Natural killer cell (primary cell): ENCODE measurements around the gene PLPPR1. TPM values are rescaled to one million over a fixed set of nuclear protein-coding genes. Genes with fewer than 3 reads are reported as not detected.
A peak's percentile ranks its signal among the peaks of the same experiment; 100 is the strongest.

Source experiments
- ATAC-seq, 3 donors: fragments of 150-1000 bp in 2 of 3; fragments of 200-7000 bp in 1 of 3; cut with Tn5 transposase; 1 replicate in 1 of 3; 2 replicates in 2 of 3; pipeline ENCODE4 v1.10.0; 2021; ENCODE audit warnings: mild to moderate bottlenecking in 2 of 3, moderate library complexity in 2 of 3
- DNase-seq, 2 donors: peaks; one replicate each; pipeline versions ENCODE4 v3.0.0 to v3.0.0-alpha.2; 2013 to 2021; ENCODE audit warnings: mixed read lengths in 1 of 2
- H3K27ac ChIP-seq: one replicate; pipeline ENCODE4 v1.5.1; 2013; ENCODE audit warnings: mild to moderate bottlenecking, low read length
- H3K27me3 ChIP-seq: one replicate; pipeline ENCODE4 v1.6.1; 2013; ENCODE audit warnings: low read length; ENCODE audit not compliant: control insufficient read depth, insufficient read depth
- H3K36me3 ChIP-seq: one replicate; pipeline ENCODE4 v1.6.1; 2013; ENCODE audit warnings: low read length; ENCODE audit not compliant: control insufficient read depth, insufficient read depth
- H3K4me1 ChIP-seq: one replicate; pipeline ENCODE4 v1.6.1; 2013; ENCODE audit warnings: low read length; ENCODE audit not compliant: control insufficient read depth, insufficient read depth
- H3K4me3 ChIP-seq: one replicate; pipeline ENCODE4 v1.5.1; 2013; ENCODE audit warnings: low read length
- H3K9me3 ChIP-seq: one replicate; pipeline ENCODE4 v1.6.1; 2013; ENCODE audit warnings: low read length; ENCODE audit not compliant: control insufficient read depth, insufficient read depth
- H3K27ac Mint-ChIP-seq, 2 donors: one replicate each; pipeline ENCODE4 v1.8.0; 2022; ENCODE audit warnings: mild to moderate bottlenecking in 2 of 2, mixed read lengths in 2 of 2, moderate library complexity in 1 of 2
- H3K27me3 Mint-ChIP-seq, 2 donors: one replicate each; pipeline ENCODE4 v1.8.0; 2022; ENCODE audit warnings: low read depth in 2 of 2, mixed read lengths in 2 of 2
- H3K36me3 Mint-ChIP-seq: one replicate; pipeline ENCODE4 v1.8.0; 2022; ENCODE audit warnings: mixed read lengths
- H3K4me1 Mint-ChIP-seq, 2 donors: one replicate each; pipeline ENCODE4 v1.8.0; 2022; ENCODE audit warnings: mixed read lengths in 2 of 2
- H3K4me3 Mint-ChIP-seq: one replicate; pipeline ENCODE4 v1.8.0; 2022; ENCODE audit warnings: mild to moderate bottlenecking, moderate library complexity, mixed read lengths
- H3K9me3 Mint-ChIP-seq, 2 donors: one replicate each; pipeline ENCODE4 v1.8.0; 2022; ENCODE audit warnings: mixed read lengths in 2 of 2
- CTCF ChIP-seq: fragments of 200-600 bp; IDR thresholded peaks from one replicate; pipeline ENCODE4 v1.8.0; 2022; ENCODE audit warnings: antibody characterized with exemption
- WGBS: methylation state at CpG from one replicate; pipeline ENCODE4 v1.1.7; 2013; ENCODE audit warnings: missing lambda C conversion rate; ENCODE audit not compliant: insufficient coverage; 5-methylcytosine and 5-hydroxymethylcytosine counted together
- intact Hi-C: fragments of 100-400 bp; cut with micrococcal nuclease; formaldehyde crosslinking; loops from one replicate; pipeline ENCODE4 v1.14.2; 2022
- total RNA-seq, 4 donors: library from RNA; stranded (reverse); fragments of 120-200 nt in 1 of 4; gene quantifications; one replicate each; pipeline versions ENCODE4 v1.2.3 to v1.2.4, GENCODE V29; 2013 to 2022

The PLPPR1 gene
- total RNA-seq, 3 donors from 2014 or later (not counting 1 experiment from before 2014, with no cell fraction given), result not detected

GRCh38 chr9:101311758-101312420, 283.4 kb downstream of the PLPPR1 start:
- DNase-seq (peak in 1 of 2 donors; percentile 79), ATAC-seq (peak; percentile 49 to 72 (median 55))
- peak; percentile 75 for TF ChIP-seq CTCF
- Histone ChIP-seq H3K27ac (no peak overlapping the region), H3K4me3 (no peak overlapping the region), H3K9me3 (no peaks in the 10 kb centered on the region), H3K4me1 (no peaks in the 10 kb centered on the region), H3K36me3 (no peaks in the 10 kb centered on the region), H3K27me3 (no peaks in the 10 kb centered on the region)
- intact Hi-C loops, result loop anchor here (5.0 kb wide), 1 partner anchor 600 kb away; no protein-coding TSS in a partner anchor
- no peaks in the 10 kb centered on the region for H3K36me3 Mint-ChIP-seq
- no peak overlapping the region for H3K4me3 Mint-ChIP-seq
- no peak overlapping the region for H3K27ac Mint-ChIP-seq
- no peaks in the 10 kb centered on the region for H3K9me3 Mint-ChIP-seq
- WGBS, result 23% methylated on average over 4 of the region's 4 CpGs
- peaks cover 3 to 7% of the 10 kb centered on the region in 2 donors for H3K27me3 Mint-ChIP-seq
- H3K4me1 Mint-ChIP-seq, result no peaks in the 10 kb centered on the region

GRCh38 chr9:101312661-101313060, 284.1 kb downstream of the PLPPR1 start:
- WGBS, result 84% methylated on average over 8 of the region's 8 CpGs
- ATAC-seq (no peak), DNase-seq (no peak)
- Mint-ChIP-seq H3K27me3 (peaks cover 3 to 6% of the 10 kb centered on the region in 2 donors), H3K9me3 (no peaks in the 10 kb centered on the region), H3K4me1 (no peaks in the 10 kb centered on the region), H3K4me3 (no peak overlapping the region), H3K27ac (no peak overlapping the region), H3K36me3 (no peaks in the 10 kb centered on the region)
- no peaks in the 10 kb centered on the region for H3K9me3 ChIP-seq
- H3K27ac ChIP-seq, result no peak overlapping the region
- H3K27me3 ChIP-seq, result no peaks in the 10 kb centered on the region
- no peak overlapping the region for H3K4me3 ChIP-seq
- no peak for TF ChIP-seq CTCF
- no peaks in the 10 kb centered on the region for H3K4me1 ChIP-seq
- H3K36me3 ChIP-seq, result no peaks in the 10 kb centered on the region
- intact Hi-C loops, result loop anchor here (5.0 kb wide), 1 partner anchor 600 kb away; no protein-coding TSS in a partner anchor

- Mint-ChIP-seq H3K4me3 (no peak overlapping the region), H3K9me3 (no peaks in the 10 kb centered on the region), H3K36me3 (no peaks in the 10 kb centered on the region), H3K27ac (no peak overlapping the region), H3K27me3 (peaks cover 3 to 6% of the 10 kb centered on the region in 2 donors), H3K4me1 (no peaks in the 10 kb centered on the region)
- H3K36me3 ChIP-seq, result no peaks in the 10 kb centered on the region
- TF ChIP-seq CTCF, result no peak
- no peaks in the 10 kb centered on the region for H3K4me1 ChIP-seq
- no peak overlapping the region for H3K4me3 ChIP-seq
- H3K27me3 ChIP-seq, result no peaks in the 10 kb centered on the region
- intact Hi-C loops, result no loop called here
- H3K27ac ChIP-seq, result no peak overlapping the region
- no peaks in the 10 kb centered on the region for H3K9me3 ChIP-seq
- ATAC-seq, result no peak
- WGBS, result 79% methylated on average over 1 of the region's 2 CpGs
- DNase-seq, result no peak
Observed at GRCh38 chr9:101315112-101315450, 286.6 kb downstream of the PLPPR1 start.

GRCh38 chr9:101317735-101318134, 289.2 kb downstream of the PLPPR1 start:
- no peaks in the 10 kb centered on the region for H3K36me3 ChIP-seq
- no peak overlapping the region for H3K4me3 Mint-ChIP-seq
- H3K4me1 Mint-ChIP-seq, result no peaks in the 10 kb centered on the region
- no peaks in the 10 kb centered on the region for H3K27me3 ChIP-seq
- H3K9me3 Mint-ChIP-seq, result no peaks in the 10 kb centered on the region
- no peak overlapping the region for H3K27ac Mint-ChIP-seq
- no peaks in the 10 kb centered on the region for H3K9me3 ChIP-seq
- DNase-seq (no peak), ATAC-seq (no peak)
- TF ChIP-seq CTCF, result no peak
- H3K4me3 ChIP-seq, result no peak overlapping the region
- H3K4me1 ChIP-seq, result no peaks in the 10 kb centered on the region
- H3K27me3 Mint-ChIP-seq, result peaks cover 5 to 6% of the 10 kb centered on the region in 2 donors
- no peaks in the 10 kb centered on the region for H3K36me3 Mint-ChIP-seq
- intact Hi-C loops, result no loop called here
- H3K27ac ChIP-seq, result no peak overlapping the region
